HG03432 (cell line): ENCODE results near the gene ZFYVE21.

Experiments used
- ATAC-seq: cut with Tn5 transposase; IDR thresholded peaks from one replicate; pipeline ENCODE4 v1.9.1; 2021; ENCODE audit warnings: mild to moderate bottlenecking, moderate library complexity; ENCODE audit not compliant: unreplicated experiment

ZFYVE21 gene

GRCh38 chr14:103715052-103716000 lies at the start of gene ZFYVE21, which contains the start of gene XRCC3:
ZFYVE21 (plus strand) TSS chr14:103715810; CDS start chr14:103715842, 32 bp downstream.
XRCC3 (minus strand) TSS chr14:103715451; CDS start chr14:103711087, 4,364 bp downstream.
- ATAC-seq, result peak; percentile 93

DNA sequence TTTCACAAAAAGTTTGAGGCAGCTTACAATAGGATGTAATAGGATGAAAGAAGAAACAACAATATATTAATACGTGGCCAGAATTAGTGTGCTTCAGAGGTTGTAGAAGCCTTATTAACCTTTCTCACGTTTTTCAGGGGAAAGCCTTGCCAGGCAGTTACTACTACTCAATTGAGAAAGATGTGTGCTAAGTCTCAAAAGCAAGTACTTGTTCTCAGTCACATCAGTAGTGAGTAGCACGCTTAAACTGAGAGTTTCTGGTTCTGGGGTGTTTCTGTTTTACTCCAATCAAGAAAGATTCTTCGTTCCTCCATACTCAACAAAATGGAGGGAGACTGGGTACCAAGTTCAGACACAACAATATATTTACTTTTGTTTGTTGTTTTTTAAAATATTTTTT lies 47.9 kb upstream of the ZFYVE21 start:
- no peak for ATAC-seq

- no peak for ATAC-seq
These were observed 47.5 kb upstream of the ZFYVE21 start for GRCh38 chr14:103668117-103668516.

GRCh38 chr14:103669370-103669769 lies 46.2 kb upstream of the ZFYVE21 start:
- no peak for ATAC-seq

GRCh38 chr14:103671911-103672310 lies 43.7 kb upstream of the ZFYVE21 start:
- no peak for ATAC-seq

DNA sequence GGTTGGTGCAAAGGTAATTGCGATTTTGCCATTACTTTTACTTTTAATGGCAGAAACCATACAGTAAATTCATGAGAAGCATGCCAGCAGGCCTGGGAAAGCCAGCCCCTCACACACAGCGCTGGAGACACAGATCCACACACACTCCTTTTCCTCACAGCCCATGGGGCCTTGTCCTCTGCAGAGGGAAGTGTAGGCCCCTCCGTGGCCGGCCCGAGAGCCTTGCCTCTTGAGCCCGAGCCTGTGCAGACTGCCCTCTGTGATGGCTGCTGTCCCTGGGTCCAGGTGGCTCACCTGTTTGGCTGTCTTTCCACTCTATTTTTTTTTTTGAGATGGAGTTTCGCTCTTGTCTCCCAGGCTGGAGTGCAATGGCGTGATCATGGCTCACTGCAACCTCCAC lies 39.7 kb upstream of the ZFYVE21 start:
- no peak for ATAC-seq

DNA sequence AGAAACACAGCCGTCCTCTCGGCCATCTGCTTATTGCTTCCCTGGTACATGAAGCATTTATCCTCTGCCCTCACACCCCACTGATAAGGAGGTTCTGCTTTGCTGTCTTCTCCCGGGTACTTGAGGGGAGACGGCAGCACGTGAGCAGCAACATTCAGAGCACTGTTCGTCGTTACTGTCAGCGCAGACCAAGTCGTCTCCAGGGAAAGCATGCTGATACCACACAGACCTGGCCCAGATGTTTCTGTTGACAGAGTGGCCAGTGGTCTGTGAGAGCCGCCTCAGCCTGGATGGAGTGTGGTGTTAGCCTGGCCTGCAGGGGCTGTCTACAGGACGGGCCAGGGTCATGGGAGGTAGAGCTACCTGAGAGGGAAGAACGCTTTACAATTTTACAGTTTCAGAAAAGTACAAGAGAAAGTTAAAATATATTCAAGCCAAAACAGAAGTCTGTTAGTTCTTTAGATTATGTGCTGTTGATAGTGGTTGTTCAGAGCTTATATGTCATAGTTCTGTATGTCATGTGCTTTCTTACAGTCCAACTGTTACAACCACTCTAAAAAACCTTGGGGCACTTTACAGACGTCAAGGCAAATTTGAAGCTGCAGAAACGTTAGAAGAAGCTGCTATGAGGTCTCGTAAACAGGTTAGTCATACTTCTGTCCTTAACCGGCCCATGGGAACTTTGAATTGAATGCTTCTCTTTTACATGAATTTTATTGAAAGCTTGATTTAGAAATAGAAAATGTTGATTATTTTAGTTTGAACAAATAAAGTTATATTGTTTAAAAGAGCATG lies 38.5 kb upstream of the ZFYVE21 start:
- no peak for ATAC-seq

DNA sequence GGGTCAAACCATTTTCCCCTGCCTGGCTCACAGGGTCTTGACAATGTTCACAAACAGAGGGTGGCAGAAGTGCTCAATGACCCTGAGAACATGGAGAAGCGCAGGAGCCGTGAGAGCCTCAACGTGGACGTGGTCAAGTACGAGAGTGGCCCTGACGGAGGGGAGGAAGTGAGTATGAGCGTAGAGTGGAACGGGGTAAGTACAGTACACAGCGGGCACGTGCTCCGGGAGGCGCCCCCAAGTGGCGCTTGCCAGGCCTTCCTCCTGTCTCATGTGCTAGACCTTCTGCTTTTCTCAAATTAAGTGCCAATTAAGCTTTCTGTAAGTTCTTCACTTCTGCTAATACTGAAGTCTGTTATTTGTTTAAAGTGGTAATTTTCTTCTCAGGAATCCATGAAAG lies 36.3 kb upstream of the ZFYVE21 start:
- ATAC-seq, result peak; percentile 66

- ATAC-seq, result no peak
These were observed 34.9 kb upstream of the ZFYVE21 start for GRCh38 chr14:103680491-103681231.

GRCh38 chr14:103683139-103683538 lies 32.5 kb upstream of the ZFYVE21 start:
- no peak for ATAC-seq

- no peak for ATAC-seq
These were observed 31.1 kb upstream of the ZFYVE21 start for GRCh38 chr14:103684471-103684870.

DNA sequence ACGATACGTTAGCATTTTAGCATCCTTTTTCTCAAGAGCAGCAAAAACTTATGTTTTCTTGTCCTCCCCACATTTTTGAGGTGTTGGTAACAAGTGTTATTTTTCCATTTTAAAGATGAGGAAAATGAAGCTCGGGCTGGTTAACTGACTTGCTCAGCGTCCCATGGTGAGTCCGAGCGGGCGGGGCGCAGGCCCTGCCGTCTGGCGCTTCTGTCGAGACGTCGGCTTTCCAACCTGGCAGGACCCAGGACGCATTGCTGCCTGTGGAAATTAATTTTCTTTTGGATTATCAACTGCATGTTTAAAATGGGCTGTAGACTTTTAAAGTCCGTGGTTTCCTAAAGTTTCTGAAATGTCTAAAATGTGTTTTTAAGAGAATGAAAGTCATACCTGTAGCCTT lies 30.7 kb upstream of the ZFYVE21 start:
- ATAC-seq, result no peak

DNA sequence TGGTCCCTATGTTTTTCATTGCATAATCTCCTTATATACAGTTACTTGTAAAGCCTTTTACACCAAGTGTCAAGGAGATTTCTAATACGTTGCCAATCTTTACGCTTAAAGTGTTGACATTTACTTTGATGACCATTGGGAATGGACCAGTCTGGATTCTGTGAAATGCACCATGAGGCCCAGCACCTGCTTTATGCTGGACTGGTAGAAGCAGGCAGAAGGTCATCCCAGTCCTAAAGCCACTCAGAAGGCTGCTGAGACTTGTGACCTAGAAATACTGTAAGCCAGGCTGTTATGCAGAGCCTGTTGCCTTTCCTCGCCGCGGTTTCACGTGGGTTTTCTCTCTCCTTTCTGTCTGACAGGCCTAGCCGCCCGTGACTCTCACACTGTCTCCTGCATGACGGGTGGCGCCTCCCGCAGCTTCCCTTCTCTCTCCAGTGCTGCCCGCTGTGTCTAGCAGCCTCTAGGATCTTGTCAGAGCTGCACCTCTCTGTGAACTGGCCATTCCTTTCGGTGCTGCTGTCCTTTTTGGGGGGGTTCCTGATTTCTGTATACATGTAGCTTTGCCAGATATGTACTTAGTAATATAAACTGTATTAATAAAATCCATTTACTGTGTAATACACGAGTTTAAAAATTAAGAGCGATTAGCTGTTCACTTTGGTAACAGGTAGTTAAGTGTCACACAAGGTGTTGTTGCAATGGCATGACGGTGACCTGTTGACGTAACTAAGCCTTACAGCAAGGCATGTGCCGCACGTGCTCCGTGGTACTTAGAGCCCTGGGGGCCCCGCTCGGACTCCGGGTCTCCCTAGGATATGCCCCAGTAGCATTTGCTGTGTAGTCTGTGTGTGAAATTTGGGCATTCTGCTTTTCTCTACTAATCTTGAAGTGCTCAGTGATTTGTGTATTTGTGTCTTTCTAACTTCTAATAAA lies 30.1 kb upstream of the ZFYVE21 start:
- no peak for ATAC-seq

DNA sequence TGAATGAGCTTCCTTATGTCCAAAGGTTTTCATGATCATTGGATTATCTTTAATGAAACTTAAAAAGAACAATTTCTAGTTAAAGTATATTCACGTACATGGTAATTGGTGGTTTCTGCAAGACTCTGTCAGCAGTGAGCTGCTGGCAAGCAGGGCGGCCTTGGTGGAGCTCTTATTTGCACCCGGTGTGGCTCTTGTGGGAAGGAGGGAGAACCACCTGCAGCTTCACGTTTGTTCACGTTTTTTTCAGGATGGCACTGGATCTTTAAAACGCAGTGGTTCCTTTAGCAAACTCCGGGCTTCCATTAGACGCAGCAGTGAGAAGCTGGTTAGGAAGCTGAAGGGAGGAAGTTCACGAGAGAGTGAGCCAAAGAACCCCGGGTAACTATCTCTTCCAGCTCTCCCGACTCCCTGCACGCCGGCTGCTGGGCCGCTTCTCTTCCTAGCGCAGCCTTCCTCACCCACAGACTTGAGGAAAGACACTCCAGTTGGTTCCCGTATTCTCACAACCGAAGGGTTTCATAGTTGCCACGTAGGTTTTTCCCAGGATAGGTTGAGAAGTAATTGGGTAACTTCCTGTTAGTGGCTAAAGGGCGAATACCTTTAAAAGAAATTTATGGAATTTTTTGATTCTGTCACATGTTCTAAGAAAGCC lies 28.7 kb upstream of the ZFYVE21 start:
- ATAC-seq, result no peak

DNA sequence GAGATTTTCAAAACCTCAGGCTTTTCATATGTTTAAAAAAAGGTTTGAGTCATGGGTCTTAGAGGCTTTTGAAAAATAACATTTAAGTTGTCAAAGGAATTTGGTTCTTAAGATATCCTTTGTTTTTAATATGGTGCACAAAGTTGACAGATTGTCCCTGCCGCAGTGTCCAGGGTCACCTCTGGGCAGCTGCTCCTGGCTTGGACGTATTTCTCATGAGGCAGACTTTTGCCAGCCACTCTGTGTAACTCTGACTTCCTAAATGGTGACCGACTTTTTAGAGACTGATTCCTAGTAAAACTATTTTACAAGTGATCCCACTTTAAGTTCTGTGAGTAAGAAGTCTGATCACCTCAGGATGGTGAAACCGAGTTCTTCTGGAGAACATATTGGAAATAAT lies 27.9 kb upstream of the ZFYVE21 start:
- no peak for ATAC-seq

- ATAC-seq, result no peak
These were observed 27.2 kb upstream of the ZFYVE21 start for GRCh38 chr14:103688441-103688840.

GRCh38 chr14:103688906-103689902 lies 26.4 kb upstream of the ZFYVE21 start:
- ATAC-seq, result peak; percentile 62

GRCh38 chr14:103690332-103690731 lies 25.3 kb upstream of the ZFYVE21 start:
- ATAC-seq, result no peak
